Tibial nerve (tissue), 4 donors: Measurements from ENCODE around the gene BOC. TPM values are rescaled to one million over a fixed set of nuclear protein-coding genes. Genes with fewer than 3 reads are reported as not detected.
A peak's percentile ranks its signal among the peaks of the same experiment; 100 is the strongest.

Experiments
- DNase-seq, 2 donors: peaks; one replicate each; pipeline ENCODE4 v3.0.0-alpha.2; 2019; ENCODE audit warnings: low spot score in 2 of 2
- H3K27ac ChIP-seq, 4 donors: fragments of 200-600 bp; sonication (generic) in 3 of 4; one replicate each; pipeline ENCODE4 v1.5.1; 2017 to 2019; ENCODE audit warnings: mild to moderate bottlenecking in 1 of 4
- H3K27me3 ChIP-seq, 2 donors: fragments of 200-600 bp; sonication (generic) in 1 of 2; one replicate each; pipeline versions ENCODE4 v1.5.1 to v1.6.0; 2017 to 2019
- H3K36me3 ChIP-seq, 3 donors: fragments of 200-600 bp; sonication (generic); one replicate each; pipeline ENCODE4 v1.5.1; 2018 to 2019
- H3K4me1 ChIP-seq, 4 donors: fragments of 200-600 bp; sonication (generic) in 3 of 4; one replicate each; pipeline ENCODE4 v1.5.1; 2017 to 2019
- H3K4me3 ChIP-seq, 4 donors: fragments of 200-600 bp; sonication (generic) in 3 of 4; one replicate each; pipeline ENCODE4 v1.5.1; 2017 to 2019; ENCODE audit warnings: mild to moderate bottlenecking in 1 of 4, moderate library complexity in 1 of 4
- H3K9me3 ChIP-seq, 4 donors: fragments of 200-600 bp; sonication (generic) in 3 of 4; one replicate each; pipeline ENCODE4 v1.5.1; 2017 to 2019
- EP300 ChIP-seq, 2 donors: sonication (generic); formaldehyde crosslinking; IDR thresholded peaks; one replicate each; pipeline ENCODE4 v1.6.1; 2017; ENCODE audit warnings: antibody characterized with exemption in 2 of 2, mild to moderate bottlenecking in 1 of 2
- POLR2A ChIP-seq, 2 donors: fragments of 450-650 bp; IDR thresholded peaks; one replicate each; pipeline ENCODE4 v1.6.1; 2017; ENCODE audit warnings: antibody characterized with exemption in 2 of 2, mild to moderate bottlenecking in 2 of 2, moderate library complexity in 2 of 2
- WGBS, 2 donors: methylation state at CpG; one replicate each; pipeline ENCODE4 v1.1.5; 2018; 5-methylcytosine and 5-hydroxymethylcytosine counted together
- total RNA-seq, 4 donors: library from RNA; depleted of rRNA; stranded (reverse); fragments of >200 nt; gene quantifications; one replicate each; pipeline ENCODE4 v1.1.0, GENCODE V29; 2016
- TF ChIP-seq, protein P1 (sequence below), 5 experiments: fragments of 200-600 bp in 3 of 5; fragments of 450-650 bp in 2 of 5; sonication (generic) in 3 of 5; IDR thresholded peaks; one replicate each; pipeline ENCODE4 v1.5.1; 2016 to 2019; ENCODE audit warnings: antibody characterized with exemption in 5 of 5, mild to moderate bottlenecking in 3 of 5, moderate library complexity in 2 of 5

Gene BOC
- total RNA-seq, 4 donors from 2014 or later, result 27.6 to 63.2 (median 48.1) TPM

DNA sequence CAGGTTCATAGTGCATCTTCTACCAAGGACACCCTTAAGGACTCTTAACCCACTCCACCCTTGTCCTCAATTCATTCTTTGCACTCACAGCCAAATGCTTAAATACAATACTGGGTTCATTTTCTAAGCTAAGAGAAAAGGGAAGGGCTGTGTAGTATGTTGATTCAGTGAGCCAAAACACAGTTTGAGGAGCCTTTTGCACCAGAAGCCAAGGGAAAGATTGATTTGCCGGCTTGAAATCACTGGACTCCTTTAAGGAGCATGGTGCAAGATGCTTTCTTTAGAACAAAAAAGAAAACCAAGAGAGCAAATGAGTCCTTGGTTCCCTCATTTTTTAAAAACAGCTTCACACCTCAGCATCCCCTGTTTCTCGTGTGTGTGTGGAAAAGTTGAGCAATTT, 47.8 kb downstream of the BOC start:
- peak overlapping the region in 1 of 4 donors; percentile 77 for H3K27ac ChIP-seq
- H3K4me1 ChIP-seq, result peaks cover 0 to 34% (median 13%) of the 10 kb centered on the region in 4 donors
- H3K9me3 ChIP-seq, result no peaks in the 10 kb centered on the region
- H3K4me3 ChIP-seq, result no peak overlapping the region
- WGBS, 2 donors, result 75 to 79% methylated on average over 2 of the region's 2 CpGs
- H3K36me3 ChIP-seq, result peaks cover 0 to under 1% (median 0%) of the 10 kb centered on the region in 3 donors
- TF ChIP-seq POLR2A (IDR thresholded peaks at IDR 0.05), result no peak
- TF ChIP-seq, protein P1, sequence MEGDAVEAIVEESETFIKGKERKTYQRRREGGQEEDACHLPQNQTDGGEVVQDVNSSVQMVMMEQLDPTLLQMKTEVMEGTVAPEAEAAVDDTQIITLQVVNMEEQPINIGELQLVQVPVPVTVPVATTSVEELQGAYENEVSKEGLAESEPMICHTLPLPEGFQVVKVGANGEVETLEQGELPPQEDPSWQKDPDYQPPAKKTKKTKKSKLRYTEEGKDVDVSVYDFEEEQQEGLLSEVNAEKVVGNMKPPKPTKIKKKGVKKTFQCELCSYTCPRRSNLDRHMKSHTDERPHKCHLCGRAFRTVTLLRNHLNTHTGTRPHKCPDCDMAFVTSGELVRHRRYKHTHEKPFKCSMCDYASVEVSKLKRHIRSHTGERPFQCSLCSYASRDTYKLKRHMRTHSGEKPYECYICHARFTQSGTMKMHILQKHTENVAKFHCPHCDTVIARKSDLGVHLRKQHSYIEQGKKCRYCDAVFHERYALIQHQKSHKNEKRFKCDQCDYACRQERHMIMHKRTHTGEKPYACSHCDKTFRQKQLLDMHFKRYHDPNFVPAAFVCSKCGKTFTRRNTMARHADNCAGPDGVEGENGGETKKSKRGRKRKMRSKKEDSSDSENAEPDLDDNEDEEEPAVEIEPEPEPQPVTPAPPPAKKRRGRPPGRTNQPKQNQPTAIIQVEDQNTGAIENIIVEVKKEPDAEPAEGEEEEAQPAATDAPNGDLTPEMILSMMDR (IDR thresholded peaks at IDR 0.05), result no peak
- no peak for DNase-seq
- H3K27me3 ChIP-seq, result no peaks in the 10 kb centered on the region

DNA sequence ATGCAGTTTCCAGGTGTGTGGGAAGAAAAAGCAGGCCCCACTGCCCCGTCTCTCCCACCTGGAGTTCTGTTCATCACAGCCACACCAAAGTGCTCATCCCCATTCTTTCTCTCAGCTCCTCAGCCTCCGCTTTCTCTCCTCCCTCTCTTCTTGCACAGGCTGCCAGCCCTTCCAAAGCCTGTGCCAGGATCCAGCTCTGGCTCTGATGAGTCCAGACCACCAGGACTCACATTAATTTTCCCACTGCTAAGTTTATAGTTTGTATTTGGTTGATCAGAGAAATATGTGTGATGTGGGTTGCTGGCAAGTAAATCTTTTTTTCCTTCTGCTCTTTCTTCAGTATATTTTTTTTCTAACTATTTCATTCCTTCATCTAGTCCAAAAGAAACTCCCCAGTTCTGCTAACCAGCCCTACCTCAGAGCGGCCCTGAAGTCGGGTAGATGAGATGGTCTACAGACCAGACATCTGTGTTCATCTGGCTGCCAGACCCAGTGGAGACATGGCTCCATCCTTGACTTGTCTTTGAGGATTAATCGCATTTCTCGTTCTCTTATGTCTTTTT, 49.8 kb downstream of the BOC start:
- Histone ChIP-seq H3K4me1 (peaks cover 0 to 24% (median 3%) of the 10 kb centered on the region in 4 donors), H3K27me3 (no peaks in the 10 kb centered on the region), H3K36me3 (peaks cover 0 to 2% (median 0%) of the 10 kb centered on the region in 3 donors), H3K4me3 (no peak overlapping the region), H3K27ac (peak overlapping the region in 3 of 4 donors; percentile 9 to 77 (median 77)), H3K9me3 (no peaks in the 10 kb centered on the region)
- WGBS, 2 donors, result 60 to 61% methylated on average over 6 of the region's 6 CpGs
- DNase-seq, result no peak
- TF ChIP-seq, protein P1 (IDR thresholded peaks at IDR 0.05), result no peak
- no peak for TF ChIP-seq EP300 (IDR thresholded peaks at IDR 0.05)
- no peak for TF ChIP-seq POLR2A (IDR thresholded peaks at IDR 0.05)

DNA sequence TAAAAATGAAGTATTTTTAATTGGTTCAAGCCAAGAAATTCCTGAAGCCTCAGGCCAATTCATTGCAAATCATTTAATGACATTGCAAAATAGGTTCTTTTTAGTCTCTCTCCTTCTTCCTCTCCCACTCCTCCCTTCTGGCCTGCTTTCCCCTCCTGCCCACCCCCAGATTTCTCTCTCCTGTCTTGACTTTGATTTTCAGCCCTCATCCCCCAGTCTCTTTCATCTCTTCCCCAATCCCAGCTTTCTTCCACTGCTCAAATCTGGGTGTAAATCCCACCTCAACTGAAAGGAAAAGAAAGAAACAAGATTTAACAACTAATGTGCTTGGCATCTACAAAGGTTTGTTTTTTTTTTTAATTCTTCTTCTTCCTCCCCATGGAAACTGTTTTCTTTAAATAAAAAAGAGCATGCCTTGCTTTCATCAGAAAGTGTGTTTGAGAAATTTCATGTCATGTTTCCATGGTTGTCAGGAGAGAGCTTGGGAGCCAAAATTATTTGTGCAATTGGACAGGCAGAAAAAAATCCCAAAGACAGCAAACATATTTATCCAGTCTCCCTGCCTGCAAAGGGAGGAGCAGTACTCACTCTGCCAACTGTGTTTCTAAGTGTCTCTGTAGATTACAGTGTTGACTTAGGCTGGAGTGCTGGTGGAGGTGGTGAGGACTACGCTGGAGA, 50.4 kb downstream of the BOC start:
- WGBS, 2 donors, result 35 to 50% methylated on average over 1 of the region's 1 CpG
- peaks cover 0 to 2% (median 0%) of the 10 kb centered on the region in 3 donors for H3K36me3 ChIP-seq
- no peak overlapping the region for H3K4me3 ChIP-seq
- no peaks in the 10 kb centered on the region for H3K27me3 ChIP-seq
- peak overlapping the region in 2 of 4 donors; percentile 77 for H3K27ac ChIP-seq
- no peaks in the 10 kb centered on the region for H3K9me3 ChIP-seq
- peak in 1 of 2 donors; percentile 33 for DNase-seq
- peaks cover 0 to 24% (median 3%) of the 10 kb centered on the region in 4 donors for H3K4me1 ChIP-seq
- TF ChIP-seq, protein P1 (IDR thresholded peaks at IDR 0.05), result no peak
- peak in 1 of 2 donors; percentile 62 for TF ChIP-seq EP300 (IDR thresholded peaks at IDR 0.05)
- no peak for TF ChIP-seq POLR2A (IDR thresholded peaks at IDR 0.05)

DNA sequence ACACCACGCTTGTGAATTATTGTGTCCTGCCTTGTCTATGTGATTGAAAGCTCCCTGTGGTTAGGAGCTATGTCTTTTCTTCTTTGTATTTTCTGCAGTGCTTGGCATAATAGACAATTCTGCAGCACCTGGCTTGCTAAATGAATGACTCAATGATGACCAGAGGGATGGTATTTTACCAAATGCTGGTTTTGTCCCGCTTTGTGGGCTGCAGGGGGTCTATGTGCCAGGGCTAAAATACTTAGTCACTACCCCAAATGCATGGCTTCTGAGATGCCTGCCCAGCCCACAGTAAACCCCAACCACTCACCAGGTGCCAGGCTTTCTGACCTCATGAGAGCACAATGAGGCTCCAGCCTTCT, 50.9 kb downstream of the BOC start:
- Histone ChIP-seq H3K27me3 (no peaks in the 10 kb centered on the region), H3K36me3 (peaks cover 0 to 2% (median 0%) of the 10 kb centered on the region in 3 donors), H3K4me1 (peaks cover 0 to 24% (median 3%) of the 10 kb centered on the region in 4 donors), H3K9me3 (no peaks in the 10 kb centered on the region), H3K4me3 (no peak overlapping the region), H3K27ac (peak overlapping the region in 1 of 4 donors; percentile 77)
- TF ChIP-seq, protein P1 (IDR thresholded peaks at IDR 0.05), result no peak
- TF ChIP-seq EP300 (IDR thresholded peaks at IDR 0.05) (no peak), POLR2A (IDR thresholded peaks at IDR 0.05) (no peak)
- WGBS, 2 donors, result 60 to 64% methylated on average over 2 of the region's 2 CpGs
- DNase-seq, result no peak

DNA sequence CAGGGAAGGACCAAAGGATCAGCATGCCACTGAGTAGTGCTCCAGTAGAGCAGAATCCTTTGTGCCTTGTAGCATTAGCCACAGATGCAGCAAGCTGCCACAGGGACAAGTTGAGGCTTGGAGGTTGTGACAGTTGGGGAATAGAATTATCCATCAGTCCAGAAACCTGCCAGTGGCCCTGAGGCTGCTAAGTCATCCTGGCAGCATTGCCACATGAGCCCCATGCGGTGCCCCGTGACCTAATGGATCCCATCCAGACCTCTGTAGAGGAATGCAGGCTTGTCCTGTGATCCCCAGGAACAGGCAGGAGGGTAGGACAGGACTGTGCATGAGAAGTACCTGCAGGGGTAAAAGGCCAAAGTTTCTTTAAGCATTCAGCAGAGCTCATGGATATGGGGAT, 51.7 kb downstream of the BOC start:
- DNase-seq, result no peak
- H3K36me3 ChIP-seq, result peaks cover 0 to 6% (median 0%) of the 10 kb centered on the region in 3 donors
- no peak overlapping the region for H3K4me3 ChIP-seq
- H3K4me1 ChIP-seq, result peaks cover 0 to 24% (median 3%) of the 10 kb centered on the region in 4 donors
- H3K27ac ChIP-seq, result no peak overlapping the region
- H3K9me3 ChIP-seq, result no peaks in the 10 kb centered on the region
- H3K27me3 ChIP-seq, result no peaks in the 10 kb centered on the region
- WGBS, 2 donors, result 94 to 96% methylated on average over 2 of the region's 2 CpGs
- TF ChIP-seq POLR2A (IDR thresholded peaks at IDR 0.05) (no peak), EP300 (IDR thresholded peaks at IDR 0.05) (no peak)
- TF ChIP-seq, protein P1 (IDR thresholded peaks at IDR 0.05), result no peak
